ENCODE measurements around the gene KCNQ2.

The KCNQ2 gene

GRCh38 chr20:63501818-63502670 is 29.6 kb upstream of the KCNQ2 start:
- Histone ChIP-seq H3K4me3 (peak overlapping the region; percentile 41; the same call in 1 of the 2 replicates), H3K36me3 (no peaks in the 10 kb centered on the region), H3K9me3 (peaks cover 25% of the 10 kb centered on the region), H4K20me1 (peaks cover 12% of the 10 kb centered on the region), H3K27ac (peak overlapping the region; percentile 61), H3K9ac (no peak overlapping the region), H3K4me2 (peak overlapping the region; percentile 97), H3K4me1 (peaks cover 60% of the 10 kb centered on the region), H3K27me3 (peaks cover 14% of the 10 kb centered on the region; the same call in 1 of the 2 replicates)
- no peak for TF ChIP-seq Cebpa-rat (IDR thresholded peaks at IDR 0.05)

GRCh38 chr20:63500902-63501817 is 28.7 kb upstream of the KCNQ2 start:
- peaks cover 68% of the 10 kb centered on the region for H3K4me1 ChIP-seq
- H4K20me1 ChIP-seq, result peaks cover 20% of the 10 kb centered on the region
- no peaks in the 10 kb centered on the region for H3K36me3 ChIP-seq
- no peak for TF ChIP-seq Cebpa-rat (IDR thresholded peaks at IDR 0.05)
- H3K9ac ChIP-seq, result no peak overlapping the region
- H3K9me3 ChIP-seq, result peaks cover 21% of the 10 kb centered on the region
- H3K4me2 ChIP-seq, result peak overlapping the region; percentile 97
- H3K4me3 ChIP-seq, result no peak overlapping the region
- no peak overlapping the region for H3K27ac ChIP-seq
- peaks cover 14% of the 10 kb centered on the region; the same call in 1 of the 2 replicates for H3K27me3 ChIP-seq

GRCh38 chr20:63500151-63500901 is 27.9 kb upstream of the KCNQ2 start:
- Histone ChIP-seq H3K27me3 (peaks cover 14% of the 10 kb centered on the region; the same call in 1 of the 2 replicates), H3K4me3 (no peak overlapping the region)
- no peak for TF ChIP-seq Cebpa-rat (IDR thresholded peaks at IDR 0.05)

GRCh38 chr20:63499338-63499969 is 27.0 kb upstream of the KCNQ2 start:
- peaks cover 76% of the 10 kb centered on the region for H3K4me1 ChIP-seq
- peaks cover 5% of the 10 kb centered on the region for H3K9me3 ChIP-seq
- H3K4me2 ChIP-seq, result peak overlapping the region; percentile 97
- H3K36me3 ChIP-seq, result peaks cover 15% of the 10 kb centered on the region
- no peak for TF ChIP-seq Cebpa-rat (IDR thresholded peaks at IDR 0.05)
- peak overlapping the region; percentile 58; the same call in 1 of the 2 replicates for H3K27ac ChIP-seq
- H3K9ac ChIP-seq, result peak overlapping the region; percentile 53; the same call in 1 of the 2 replicates
- H4K20me1 ChIP-seq, result peaks cover 37% of the 10 kb centered on the region
- H3K27me3 ChIP-seq, result peaks cover 10% of the 10 kb centered on the region; the same call in 1 of the 2 replicates
- H3K4me3 ChIP-seq, result peak overlapping the region; percentile 67

More at GRCh38 chr20:63500151-63500901, 27.9 kb upstream of the KCNQ2 start:
- peaks cover 6% of the 10 kb centered on the region for H3K36me3 ChIP-seq
- H3K4me1 ChIP-seq, result peaks cover 76% of the 10 kb centered on the region
- peak overlapping the region; percentile 97 for H3K4me2 ChIP-seq
- peaks cover 14% of the 10 kb centered on the region for H3K9me3 ChIP-seq
- H4K20me1 ChIP-seq, result peaks cover 29% of the 10 kb centered on the region
- H3K9ac ChIP-seq, result no peak overlapping the region
- H3K27ac ChIP-seq, result no peak overlapping the region

- peak within 1 kb of the TSS; percentile 67 for H3K4me3 ChIP-seq
- H3K27me3 ChIP-seq, result peaks cover 10% of the 10 kb centered on the region; the same call in 1 of the 2 replicates
- peak within 1 kb of the TSS; percentile 71; the same call in 1 of the 2 replicates for H3K9ac ChIP-seq
- TF ChIP-seq Cebpa-rat (IDR thresholded peaks at IDR 0.05), result no peak
- H3K4me2 ChIP-seq, result peak within 1 kb of the TSS; percentile 97
- H3K9me3 ChIP-seq, result peaks cover under 1% of the 10 kb centered on the region; the same call in 1 of the 2 replicates
- peaks cover 43% of the 10 kb centered on the region for H4K20me1 ChIP-seq
- H3K4me1 ChIP-seq, result peaks cover 76% of the 10 kb centered on the region
- H3K36me3 ChIP-seq, result peaks cover 20% of the 10 kb centered on the region
- peak within 1 kb of the TSS; percentile 58; the same call in 1 of the 2 replicates for H3K27ac ChIP-seq
Observed at GRCh38 chr20:63498960-63499337, 26.5 kb upstream of the KCNQ2 start, which contains the start of gene EEF1A2. Gene EEF1A2 (minus strand): TSS chr20:63499083. CDS start chr20:63497763, 1,320 bp downstream.

GRCh38 chr20:63497946-63498935 is 25.8 kb upstream of the KCNQ2 start:
- peaks cover 48% of the 10 kb centered on the region for H4K20me1 ChIP-seq
- H3K4me3 ChIP-seq, result peak overlapping the region; percentile 67
- H3K27ac ChIP-seq, result peak overlapping the region; percentile 56; the same call in 1 of the 2 replicates
- H3K4me1 ChIP-seq, result peaks cover 70% of the 10 kb centered on the region
- peak overlapping the region; percentile 71; the same call in 1 of the 2 replicates for H3K9ac ChIP-seq
- H3K27me3 ChIP-seq, result peaks cover 10% of the 10 kb centered on the region; the same call in 1 of the 2 replicates
- H3K9me3 ChIP-seq, result no peaks in the 10 kb centered on the region
- peaks cover 27% of the 10 kb centered on the region for H3K36me3 ChIP-seq
- peak overlapping the region; percentile 97 for H3K4me2 ChIP-seq
- no peak for TF ChIP-seq Cebpa-rat (IDR thresholded peaks at IDR 0.05)

- Histone ChIP-seq H3K27me3 (peaks cover 10% of the 10 kb centered on the region; the same call in 1 of the 2 replicates), H3K4me2 (peak overlapping the region; percentile 97), H3K4me1 (peaks cover 61% of the 10 kb centered on the region), H3K36me3 (peaks cover 36% of the 10 kb centered on the region), H3K27ac (no peak overlapping the region), H3K9ac (peak overlapping the region; percentile 71; the same call in 1 of the 2 replicates), H3K4me3 (peak overlapping the region; percentile 67), H4K20me1 (peaks cover 48% of the 10 kb centered on the region), H3K9me3 (peaks cover 2% of the 10 kb centered on the region; the same call in 1 of the 2 replicates)
- TF ChIP-seq Cebpa-rat (IDR thresholded peaks at IDR 0.05), result no peak
Observed at GRCh38 chr20:63497138-63497945, 24.9 kb upstream of the KCNQ2 start.

Data from BLaER1 (cell line).